GM10248 (cell line): ENCODE measurements around the gene EIF2S2.

Source experiments
- CTCF ChIA-PET: fragments of 300-600 bp; sonication (Branson Sonifier 250); formaldehyde crosslinking; extraction: SDS; loops from one replicate; lab custom pipeline; 2021; ENCODE audit warnings: antibody characterized with exemption; lab: Yijun Ruan, JAX
- POLR2A ChIA-PET: fragments of 350-650 bp; sonication (Branson Sonifier 250); formaldehyde crosslinking; extraction: SDS; loops from one replicate; lab custom pipeline; 2020; ENCODE audit warnings: antibody characterized with exemption; lab: Yijun Ruan, JAX
- DNase-seq: peaks from one replicate; pipeline ENCODE4 v3.0.0; 2012; ENCODE audit errors: extremely low spot score
- CTCF ChIP-seq: IDR thresholded peaks from 2 replicates; pipeline ENCODE4 v1.5.1; 2012; ENCODE audit warnings: mild to moderate bottlenecking, low read depth; ENCODE audit errors: extremely low read depth, missing control alignments, control extremely low read depth

The EIF2S2 gene

GRCh38 chr20:34129518-34130162 is 17.6 kb upstream of the EIF2S2 start:
- peak; percentile 83 for TF ChIP-seq CTCF

DNA sequence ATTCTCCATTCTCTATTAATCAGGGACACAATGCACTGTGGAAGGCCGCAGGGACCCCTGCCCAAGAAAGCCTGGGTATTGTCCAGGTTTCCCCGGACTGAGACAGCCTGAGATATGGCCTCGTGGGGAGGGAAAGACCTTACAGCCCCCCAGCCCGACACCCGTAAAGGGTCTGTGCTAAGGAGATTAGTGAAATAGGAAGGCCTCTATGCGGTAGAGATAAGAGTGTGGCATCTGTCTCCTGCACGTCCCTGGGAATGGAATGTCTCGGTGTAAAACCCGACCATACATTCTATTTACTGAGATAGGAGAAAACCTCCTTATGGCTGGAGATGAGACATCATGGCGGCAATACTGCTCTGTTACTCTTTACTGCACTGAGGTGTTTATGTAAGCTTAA is 15.7 kb upstream of the EIF2S2 start:
- DNase-seq = no peak
- CTCF ChIA-PET = interaction anchor here (0.8 to 2.2 kb wide), 3 partner anchors 16 to 265 kb away, joined by 3 to 5 read pairs (median 3); partner anchors contain the start of gene EIF2S2
- POLR2A ChIA-PET = no interaction called here
- TF ChIP-seq CTCF = no peak

More at GRCh38 chr20:34129518-34130162, 17.6 kb upstream of the EIF2S2 start:
- ChIA-PET POLR2A (no interaction called here), CTCF (interaction anchor here (0.7 to 2.2 kb wide), 22 partner anchors 8 to 439 kb away, joined by 3 to 20 read pairs (median 4); partner anchors contain the start of gene EIF2S2)
- peak; percentile 76 for DNase-seq

DNA sequence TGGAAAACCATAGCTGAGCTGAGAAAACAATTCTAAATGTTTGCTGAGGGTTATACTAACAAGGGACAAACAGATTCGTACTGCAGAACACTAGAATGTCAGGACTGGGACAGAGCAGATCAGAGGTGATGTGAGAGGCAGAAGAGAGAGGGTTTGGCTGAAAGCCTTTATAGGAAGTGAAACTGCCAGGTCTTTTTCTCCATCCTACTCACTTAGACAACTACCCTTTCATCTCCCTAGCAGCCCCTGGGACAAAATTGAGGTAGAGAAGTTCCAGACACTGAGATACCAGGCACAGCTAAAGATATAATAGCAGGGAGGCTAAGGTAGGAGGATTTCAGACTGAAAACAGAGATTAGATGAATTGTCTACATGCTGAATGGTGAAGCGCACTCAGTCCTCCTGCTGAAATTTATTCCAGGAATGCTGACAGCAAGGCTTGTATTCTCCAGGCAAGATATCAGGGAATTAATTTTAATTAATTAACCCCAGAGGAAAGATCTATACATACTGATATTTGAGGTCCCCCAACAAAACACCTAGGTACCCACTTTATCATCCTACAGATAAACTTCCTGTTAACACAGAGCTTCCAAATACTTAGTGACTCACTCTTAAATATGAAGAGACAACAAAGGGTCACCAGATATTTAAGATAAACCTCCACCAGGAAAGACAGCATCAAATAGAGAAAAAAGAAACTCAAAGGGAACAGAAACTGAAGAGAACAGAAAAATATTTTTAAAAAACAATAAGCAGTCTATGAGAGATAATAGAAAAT is 12.6 kb upstream of the EIF2S2 start:
- TF ChIP-seq CTCF = no peak
- CTCF ChIA-PET = interaction anchor here (1.2 to 2.2 kb wide), 3 partner anchors 12 to 261 kb away, joined by 3 to 8 read pairs (median 3); partner anchors contain the start of gene EIF2S2
- peak; percentile 68 for DNase-seq
- POLR2A ChIA-PET = no interaction called here

- no peak for TF ChIP-seq CTCF
- DNase-seq = no peak
- ChIA-PET POLR2A (no interaction called here), CTCF (no interaction called here)
These were observed 11.3 kb upstream of the EIF2S2 start for GRCh38 chr20:34123309-34123708.

GRCh38 chr20:34122274-34122980 is 10.4 kb upstream of the EIF2S2 start:
- no peak for TF ChIP-seq CTCF
- CTCF ChIA-PET = no interaction called here
- POLR2A ChIA-PET = no interaction called here
- DNase-seq = no peak

DNA sequence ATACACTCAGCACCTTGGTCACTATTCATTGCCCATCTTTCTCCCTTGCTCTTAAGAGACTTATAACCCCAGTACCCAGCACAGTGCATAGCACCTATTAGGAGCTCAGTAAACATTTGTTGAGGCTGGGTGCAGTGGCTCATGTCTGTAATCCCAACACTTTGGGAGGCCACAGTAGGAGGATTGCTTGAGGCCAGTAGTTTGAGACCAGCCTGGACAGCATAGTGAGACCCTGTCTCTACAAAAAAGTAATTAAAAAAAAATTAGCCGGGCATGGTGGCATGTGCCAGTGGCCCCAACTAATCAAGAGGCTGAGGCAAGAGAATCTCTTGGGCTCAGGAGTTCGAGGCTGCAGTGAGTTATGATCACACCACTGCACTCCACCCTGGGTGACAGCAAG is 8.2 kb upstream of the EIF2S2 start:
- no peak for TF ChIP-seq CTCF
- POLR2A ChIA-PET = no interaction called here
- no peak for DNase-seq
- CTCF ChIA-PET = interaction anchor here (4.4 kb wide), 1 partner anchor 10 kb away, joined by 20 read pairs; no protein-coding TSS in a partner anchor
